GM23338 (cell line): ENCODE results near the gene CERS1. TPM values are rescaled to one million over a fixed set of nuclear protein-coding genes. Genes with fewer than 3 reads are reported as not detected.

Source experiments
- ATAC-seq: fragments of 200-7000 bp; cut with Tn5 transposase; 3 replicates; pipeline ENCODE4 v1.9.1; 2020
- DNase-seq: peaks from one replicate; pipeline ENCODE4 v3.0.0-alpha.2; 2015; ENCODE audit warnings: low spot score
- H2AFZ ChIP-seq: fragments of 200-600 bp; sonication (generic); 2 replicates; pipeline ENCODE4 v1.8.0; 2016; ENCODE audit warnings: antibody characterized with exemption, mild to moderate bottlenecking, moderate library complexity
- H3F3A ChIP-seq: fragments of 200-600 bp; sonication (generic); replicated peaks from 2 replicates; pipeline ENCODE4 v1.8.0; 2017; ENCODE audit warnings: antibody characterized with exemption, mixed run types, low read depth
- H3K27ac ChIP-seq: fragments of 200-600 bp; sonication (generic); 2 replicates; pipeline ENCODE4 v1.6.1; 2016; ENCODE audit warnings: low read depth
- H3K27me3 ChIP-seq: fragments of 200-600 bp; sonication (generic); 2 replicates; pipeline ENCODE4 v1.8.0; 2016; ENCODE audit warnings: mild to moderate bottlenecking, mixed run types, moderate library complexity; ENCODE audit not compliant: insufficient read depth
- H3K36me3 ChIP-seq: fragments of 200-600 bp; sonication (generic); 2 replicates; pipeline ENCODE4 v1.8.0; 2016; ENCODE audit warnings: mild to moderate bottlenecking; ENCODE audit not compliant: insufficient read depth
- H3K4me1 ChIP-seq: fragments of 200-600 bp; sonication (generic); 2 replicates; pipeline ENCODE4 v1.8.0; 2016; ENCODE audit warnings: mild to moderate bottlenecking, moderate library complexity; ENCODE audit not compliant: insufficient read depth
- H3K4me2 ChIP-seq: fragments of 200-600 bp; sonication (generic); 2 replicates; pipeline ENCODE4 v1.7.1; 2017; ENCODE audit warnings: mixed run types
- H3K4me3 ChIP-seq: fragments of 200-600 bp; sonication (generic); 2 replicates; pipeline ENCODE4 v1.6.1; 2016; ENCODE audit warnings: mixed run types
- H3K79me2 ChIP-seq: fragments of 200-600 bp; sonication (generic); replicated peaks from 2 replicates; pipeline ENCODE4 v1.8.0; 2017; ENCODE audit warnings: mild to moderate bottlenecking; ENCODE audit not compliant: insufficient read depth
- H3K9me2 ChIP-seq: fragments of 200-600 bp; sonication (generic); 2 replicates; pipeline ENCODE4 v1.8.0; 2017; ENCODE audit not compliant: insufficient read depth
- H4K20me1 ChIP-seq: fragments of 200-600 bp; sonication (generic); replicated peaks from 2 replicates; pipeline ENCODE4 v1.8.0; 2017; ENCODE audit warnings: mild to moderate bottlenecking; ENCODE audit not compliant: insufficient read depth
- H3K27ac Mint-ChIP-seq: 2 replicates; pipeline ENCODE4 v1.8.0; 2020; ENCODE audit warnings: inconsistent platforms, mild to moderate bottlenecking, moderate library complexity, mixed read lengths
- H3K27me3 Mint-ChIP-seq: 3 replicates; pipeline ENCODE4 v1.8.0; 2022; ENCODE audit warnings: low read depth, mild to moderate bottlenecking, moderate library complexity, mixed read lengths, inconsistent platforms; ENCODE audit not compliant: insufficient read depth, poor library complexity
- H3K36me3 Mint-ChIP-seq: 3 replicates; pipeline ENCODE4 v1.8.0; 2021; ENCODE audit warnings: low read depth, mild to moderate bottlenecking, inconsistent platforms, moderate library complexity, mixed read lengths
- H3K4me1 Mint-ChIP-seq: 3 replicates; pipeline ENCODE4 v1.8.0; 2020; ENCODE audit warnings: mild to moderate bottlenecking, inconsistent platforms, mixed read lengths
- H3K4me3 Mint-ChIP-seq: 3 replicates; pipeline ENCODE4 v1.8.0; 2021; ENCODE audit warnings: moderate library complexity, mild to moderate bottlenecking, inconsistent platforms, mixed read lengths
- H3K9me3 Mint-ChIP-seq: 3 replicates; pipeline ENCODE4 v1.8.0; 2020; ENCODE audit warnings: moderate library complexity, mild to moderate bottlenecking, inconsistent platforms, mixed read lengths
- CREB1 ChIP-seq: fragments of 250-450 bp; sonication (Bioruptor Pico); IDR thresholded peaks from 2 replicates; pipeline ENCODE4 v1.5.0; 2020; ENCODE audit warnings: low read depth, mild to moderate bottlenecking, moderate library complexity
- CTCF ChIP-seq, 2 experiments: fragments of 200-600 bp in 1 of 2; sonication (generic) in 1 of 2; conservative IDR thresholded peaks; 2 replicates each; pipeline versions ENCODE4 v1.5.1 to v1.6.1; 2016 to 2017; ENCODE audit warnings: antibody characterized with exemption in 2 of 2, low read depth in 2 of 2, mild to moderate bottlenecking in 2 of 2, moderate library complexity in 1 of 2
- ETS1 ChIP-seq: IDR thresholded peaks from 2 replicates; pipeline ENCODE4 v1.6.1; 2016; ENCODE audit warnings: antibody characterized with exemption
- EZH2 ChIP-seq: fragments of 200-600 bp; sonication (generic); IDR thresholded peaks from one replicate; pipeline ENCODE4 v1.8.0; 2017; ENCODE audit warnings: antibody characterized with exemption, mild to moderate bottlenecking, low read depth; ENCODE audit not compliant: unreplicated experiment
- JUNB ChIP-seq: IDR thresholded peaks from one replicate; pipeline ENCODE4 v1.6.1; 2016; ENCODE audit warnings: antibody characterized with exemption; ENCODE audit not compliant: unreplicated experiment
- POLR2AphosphoS5 ChIP-seq: IDR thresholded peaks from 2 replicates; pipeline ENCODE4 v1.6.1; 2016; ENCODE audit warnings: antibody characterized with exemption, low read depth
- REST ChIP-seq: IDR thresholded peaks from one replicate; pipeline ENCODE4 v1.6.1; 2018; ENCODE audit warnings: antibody characterized with exemption; ENCODE audit not compliant: unreplicated experiment
- STAT1 ChIP-seq: IDR thresholded peaks from one replicate; pipeline ENCODE4 v1.6.1; 2016; ENCODE audit warnings: antibody characterized with exemption; ENCODE audit not compliant: unreplicated experiment
- ZNF331 ChIP-seq: fragments of 250-450 bp; sonication (Bioruptor Pico); IDR thresholded peaks from 2 replicates; pipeline ENCODE4 v1.5.0; 2020; ENCODE audit warnings: low read depth, mild to moderate bottlenecking, moderate library complexity
- ZNF462 ChIP-seq: fragments of 250-450 bp; sonication (Bioruptor Pico); IDR thresholded peaks from 2 replicates; pipeline ENCODE4 v1.5.0; 2020; ENCODE audit warnings: mild to moderate bottlenecking, moderate library complexity
- polyA plus RNA-seq: library from polyadenylated mRNA; unstranded; fragments of >200 nt; fragmentation: Nextera tagmentation; extraction: Ambion mirVana; gene quantifications from 2 replicates; pipeline ENCODE4 v1.2.1, GENCODE V29; 2016
- total RNA-seq: library from RNA; depleted of rRNA; stranded (reverse); fragments of >200 nt; shearing (Covaris generic); gene quantifications from 2 replicates; pipeline ENCODE4 v1.2.3, GENCODE V29; 2014

The CERS1 gene
- total and polyA plus RNA-seq, 2 experiments from 2014 or later = 11.1 to 12.2 TPM

- no peak for TF ChIP-seq CREB1 (CRISPR knock-in tag)
- no peak for TF ChIP-seq ZNF331 (CRISPR knock-in tag)
- TF ChIP-seq ETS1 = no peak
- TF ChIP-seq EZH2 = no peak
- TF ChIP-seq REST = no peak
- TF ChIP-seq POLR2AphosphoS5 = no peak
- no peak for TF ChIP-seq STAT1
Measured at GRCh38 chr19:18859676-18860301, 36.2 kb downstream of the CERS1 start (continued).

- H4K20me1 ChIP-seq = peaks cover 12% of the 10 kb centered on the region
- Mint-ChIP-seq H3K9me3 (no peaks in the 10 kb centered on the region), H3K27me3 (no peaks in the 10 kb centered on the region), H3K36me3 (peaks cover 82% of the 10 kb centered on the region), H3K4me1 (no peaks in the 10 kb centered on the region), H3K4me3 (no peak overlapping the region), H3K27ac (no peak overlapping the region)
- no peaks in the 10 kb centered on the region for H3K79me2 ChIP-seq
- H3F3A ChIP-seq = peaks cover 2% of the 10 kb centered on the region; the same call in 1 of the 2 replicates
- H3K4me2 ChIP-seq = no peak overlapping the region
- H3K36me3 ChIP-seq = peaks cover 41% of the 10 kb centered on the region; the same call in 1 of the 2 replicates
- no peak for DNase-seq
- no peak overlapping the region for H3K27ac ChIP-seq
- no peak for ATAC-seq
- H3K9me2 ChIP-seq = no peaks in the 10 kb centered on the region
- no peak overlapping the region for H2AFZ ChIP-seq
- H3K4me3 ChIP-seq = no peak overlapping the region
- no peaks in the 10 kb centered on the region for H3K4me1 ChIP-seq
- H3K27me3 ChIP-seq = no peaks in the 10 kb centered on the region
- TF ChIP-seq CTCF (conservative IDR thresholded peaks at IDR 0.05; ENCODE audit: low read depth in 2 of 2) (no peak), STAT1 (no peak), EZH2 (no peak), ZNF462 (no peak), POLR2AphosphoS5 (no peak), CREB1 (CRISPR knock-in tag) (no peak), JUNB (no peak)
Measured at GRCh38 chr19:18858906-18859646, 36.9 kb downstream of the CERS1 start.
